T1000 (cell line): Measurements from ENCODE around the gene C5orf52.
"Not testable (repeated sequence)": the region's sequence is repeated elsewhere in the genome, so short reads cannot be mapped to it uniquely, and the experiment has no call there.

ENCODE experiments used
- DNase-seq: peaks from one replicate; lab custom pipeline; 2025; ENCODE audit warnings: mixed read lengths; lab: John Stamatoyannopoulos, UW

Gene C5orf52

DNA sequence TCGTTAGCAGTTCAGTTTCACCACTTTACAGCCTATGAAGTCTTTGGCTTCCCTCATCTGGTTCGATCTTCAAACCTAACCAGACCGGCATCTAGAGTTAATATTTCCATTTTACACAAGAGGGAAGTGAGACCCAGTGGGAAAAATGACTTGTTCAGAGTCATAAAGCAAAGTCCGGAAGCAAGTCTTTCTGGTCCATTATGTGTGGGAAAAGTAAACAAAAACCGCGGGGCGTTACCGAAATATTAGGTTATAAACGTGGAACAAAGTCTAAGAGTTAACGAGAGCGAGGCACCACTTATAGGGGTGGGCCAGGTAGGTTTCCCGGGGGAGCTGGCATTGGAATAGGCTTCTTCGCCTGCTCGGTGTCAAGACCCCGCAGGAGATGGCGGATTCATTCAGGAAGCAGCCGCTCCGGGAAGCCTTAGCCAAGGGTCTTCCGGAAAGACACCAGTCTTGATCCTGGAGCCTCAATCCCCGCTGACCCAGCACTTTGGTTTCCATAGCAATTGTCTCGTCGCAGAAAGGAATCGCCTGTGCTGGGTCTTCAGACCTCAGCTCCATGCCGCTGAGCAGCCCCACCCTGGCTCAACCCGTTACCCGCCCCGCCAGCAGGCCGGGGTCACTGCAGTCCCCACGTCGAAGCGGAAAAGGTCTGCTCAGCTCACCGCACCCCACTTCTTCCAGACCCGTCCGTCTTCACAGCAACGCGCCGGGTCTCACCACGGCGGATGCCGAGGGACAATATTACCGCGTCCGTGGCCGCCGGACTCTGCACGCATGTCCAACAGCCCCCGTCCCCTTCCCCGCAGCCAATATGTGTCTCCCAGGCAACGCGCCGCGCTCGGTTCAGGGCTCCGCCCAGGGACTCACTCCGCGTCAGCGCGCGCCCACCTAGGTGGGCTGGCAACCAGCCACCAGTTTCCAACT is at the start of gene C5orf52:
Gene C5orf52, plus strand, starts transcription at position 872 of the 930 bp plus-strand sequence. CDS start 82 bp downstream, outside the sequence.
- DNase-seq: no peak

- no peak for DNase-seq
Measured at GRCh38 chr5:157624144-157624543, 47.2 kb upstream of the C5orf52 start.

DNA sequence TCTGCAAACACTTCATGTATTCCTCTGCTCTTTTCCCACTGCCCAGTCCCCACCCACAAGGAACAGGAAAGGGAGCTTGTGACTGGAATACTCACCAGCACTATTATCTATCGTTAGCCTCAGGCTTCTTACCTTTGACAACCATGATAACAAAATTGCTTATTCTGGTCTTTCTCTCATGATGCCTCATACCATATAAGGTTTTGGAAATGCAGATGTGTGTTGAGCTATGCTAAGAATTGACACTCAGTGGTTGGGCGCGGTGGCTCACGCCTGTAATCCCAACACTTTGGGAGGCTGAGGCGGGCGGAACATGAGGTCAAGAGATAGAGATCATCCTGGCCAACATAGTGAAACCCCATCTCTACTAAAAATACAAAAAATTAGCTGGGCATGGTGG is 44.5 kb upstream of the C5orf52 start:
- DNase-seq: no peak

DNA sequence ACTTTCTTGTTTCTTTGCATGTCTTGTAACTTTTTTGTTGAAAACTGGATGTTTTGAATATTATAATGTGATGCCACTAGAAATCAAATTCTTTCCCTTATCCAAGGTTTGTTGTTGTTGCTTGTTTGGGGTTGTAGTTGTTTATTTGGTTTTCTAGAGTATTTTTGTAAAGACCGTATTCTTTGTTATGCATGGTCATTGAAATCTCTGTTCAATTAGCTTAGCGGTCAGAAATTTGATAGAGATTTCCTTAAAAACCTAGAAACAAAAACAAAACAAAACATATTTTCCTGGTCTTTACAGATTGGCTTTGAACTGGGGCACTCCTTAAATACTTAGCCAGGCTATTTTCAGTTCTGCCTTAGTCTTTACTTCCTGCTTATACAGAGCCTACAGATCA is 41.0 kb upstream of the C5orf52 start:
- DNase-seq: no peak

GRCh38 chr5:157640406-157641066 is 30.8 kb upstream of the C5orf52 start:
- no peak for DNase-seq

- no peak for DNase-seq
Measured at GRCh38 chr5:157648275-157648990, 22.9 kb upstream of the C5orf52 start.

- DNase-seq: no peak
Measured at GRCh38 chr5:157649101-157649500, 22.2 kb upstream of the C5orf52 start.

DNA sequence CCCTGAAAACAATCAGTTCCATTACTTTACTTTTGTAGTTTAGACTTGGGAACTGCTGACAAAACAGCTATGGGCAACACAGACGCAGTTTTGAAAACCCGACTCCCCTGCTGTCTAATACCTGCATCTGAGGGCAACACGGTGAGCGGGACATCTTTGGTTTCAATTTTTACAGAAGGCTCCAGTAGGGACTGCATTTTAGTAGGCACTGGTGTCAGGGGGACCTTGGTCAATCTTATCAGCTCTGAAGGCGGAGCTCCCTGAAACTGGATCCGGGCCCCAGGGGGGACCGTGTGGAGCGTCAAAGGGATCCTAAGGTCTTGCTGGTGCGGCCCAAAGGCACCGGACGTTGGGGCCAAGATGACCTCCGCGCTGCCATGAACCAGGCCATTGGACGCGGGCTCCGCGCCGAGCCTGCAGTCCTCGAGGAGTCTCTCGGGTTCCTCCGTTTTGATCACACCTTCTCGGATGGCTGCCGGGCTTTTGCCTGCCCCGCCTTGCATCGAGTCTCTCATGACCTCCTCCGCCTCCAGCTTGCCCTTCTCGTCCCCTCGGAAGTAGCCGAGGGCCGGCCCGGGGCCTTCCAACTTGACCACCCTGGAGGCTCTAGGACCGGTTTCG is 20.2 kb upstream of the C5orf52 start:
- DNase-seq: no peak

DNA sequence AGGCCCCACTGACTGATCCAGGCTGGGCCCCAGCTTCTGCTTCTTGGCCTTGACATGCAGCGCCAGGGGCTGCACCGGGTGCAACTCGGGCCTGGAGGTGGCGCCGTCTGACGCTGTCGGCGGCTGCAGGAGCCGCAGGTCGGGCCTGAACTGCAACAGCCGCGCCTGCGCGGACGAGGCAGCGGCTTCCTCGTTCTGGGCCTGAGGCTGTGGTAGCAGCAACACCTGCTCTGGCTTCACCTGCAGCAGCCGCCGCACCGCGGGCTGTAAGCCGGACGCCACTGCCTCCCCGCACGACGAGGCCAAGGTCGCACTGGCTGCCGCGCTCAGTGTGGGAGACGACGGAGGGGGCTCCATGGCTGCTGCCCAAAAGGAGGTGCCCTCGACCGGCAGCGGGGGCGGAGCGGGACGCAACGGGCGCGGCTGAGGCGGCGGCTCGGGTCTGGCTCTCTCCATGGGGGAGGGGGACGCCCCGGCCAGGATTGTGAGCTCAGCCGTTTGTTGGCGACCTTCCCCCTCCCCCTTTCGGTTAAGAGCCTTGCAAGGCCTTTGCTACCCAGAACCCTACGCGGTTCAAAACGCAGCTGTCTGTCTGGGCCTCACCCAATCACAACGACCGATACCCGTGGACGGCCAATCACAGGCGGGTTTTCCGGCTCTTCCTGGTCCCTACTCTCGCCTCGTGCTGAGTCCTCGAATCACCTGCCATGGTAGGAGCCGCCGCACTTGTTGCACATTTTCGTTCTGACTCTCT is 19.5 kb upstream of the C5orf52 start:
- no peak for DNase-seq

DNA sequence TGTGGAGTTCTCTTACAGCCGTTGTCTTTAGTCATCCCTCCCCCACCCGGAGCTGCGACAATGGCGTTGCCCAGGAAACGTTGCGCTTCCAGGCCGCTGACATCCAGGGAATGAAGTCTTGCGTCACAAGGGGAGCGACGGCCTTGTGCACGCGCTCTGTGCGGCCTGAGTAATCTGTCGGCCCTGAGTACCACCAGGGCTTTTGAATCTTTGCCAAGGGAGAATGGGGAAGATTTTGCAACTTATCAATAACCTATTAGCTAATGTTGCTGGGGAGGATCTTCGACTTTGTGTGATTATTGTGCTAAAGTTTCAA is 19.0 kb upstream of the C5orf52 start, which contains the start of gene SOX30:
Gene SOX30, minus strand, starts transcription at position 62 of the 316 bp plus-strand sequence. CDS start 360 bp downstream, outside the sequence.
- DNase-seq: no peak

- DNase-seq: no peak
Measured at GRCh38 chr5:157657516-157657915, 13.8 kb upstream of the C5orf52 start.

GRCh38 chr5:157658893-157659292 is 12.4 kb upstream of the C5orf52 start:
- DNase-seq: no peak

DNA sequence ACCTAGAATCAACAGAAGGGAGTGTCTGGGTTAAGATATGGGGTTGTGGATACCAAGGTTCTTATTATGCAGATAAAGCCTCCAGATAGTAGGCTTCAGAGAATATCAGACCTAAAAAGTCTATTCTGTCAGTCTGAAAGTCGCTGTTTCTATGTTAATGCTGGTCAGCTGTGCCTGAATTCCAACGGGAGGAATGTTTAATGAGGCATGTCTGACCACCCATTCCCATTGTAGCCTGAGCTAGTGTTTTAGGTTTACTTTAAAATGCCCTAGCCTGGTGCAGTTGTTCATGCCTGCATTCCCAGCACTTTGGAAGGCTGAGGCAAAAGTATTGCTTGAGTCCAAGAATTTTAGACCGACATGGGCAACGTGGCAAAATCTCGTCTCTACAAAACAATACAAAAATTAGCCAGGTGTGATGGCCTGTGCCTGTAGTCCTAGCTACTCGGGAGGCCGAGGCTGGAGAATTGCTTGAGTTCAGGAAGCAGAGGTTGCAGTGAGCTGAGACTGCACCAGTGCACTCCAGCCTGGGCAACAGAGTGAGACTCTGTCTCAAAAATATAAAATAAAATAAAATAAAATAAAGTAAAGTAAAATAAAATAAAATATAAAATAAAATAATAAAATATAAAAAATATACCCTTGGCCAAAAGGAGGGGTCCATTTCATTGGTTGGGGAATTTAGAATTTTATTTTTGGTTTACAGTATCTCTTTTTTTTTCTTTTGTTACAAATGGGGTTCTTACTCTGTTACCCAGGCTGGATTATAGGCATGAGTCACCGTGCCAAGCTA is 11.3 kb upstream of the C5orf52 start:
- DNase-seq: no peak

GRCh38 chr5:157665467-157666070 is 5.8 kb upstream of the C5orf52 start:
- no peak for DNase-seq

- no peak for DNase-seq
Measured at GRCh38 chr5:157668356-157668755, 3.0 kb upstream of the C5orf52 start.

GRCh38 chr5:157669701-157670097 is 1.6 kb upstream of the C5orf52 start:
- DNase-seq: no peak

DNA sequence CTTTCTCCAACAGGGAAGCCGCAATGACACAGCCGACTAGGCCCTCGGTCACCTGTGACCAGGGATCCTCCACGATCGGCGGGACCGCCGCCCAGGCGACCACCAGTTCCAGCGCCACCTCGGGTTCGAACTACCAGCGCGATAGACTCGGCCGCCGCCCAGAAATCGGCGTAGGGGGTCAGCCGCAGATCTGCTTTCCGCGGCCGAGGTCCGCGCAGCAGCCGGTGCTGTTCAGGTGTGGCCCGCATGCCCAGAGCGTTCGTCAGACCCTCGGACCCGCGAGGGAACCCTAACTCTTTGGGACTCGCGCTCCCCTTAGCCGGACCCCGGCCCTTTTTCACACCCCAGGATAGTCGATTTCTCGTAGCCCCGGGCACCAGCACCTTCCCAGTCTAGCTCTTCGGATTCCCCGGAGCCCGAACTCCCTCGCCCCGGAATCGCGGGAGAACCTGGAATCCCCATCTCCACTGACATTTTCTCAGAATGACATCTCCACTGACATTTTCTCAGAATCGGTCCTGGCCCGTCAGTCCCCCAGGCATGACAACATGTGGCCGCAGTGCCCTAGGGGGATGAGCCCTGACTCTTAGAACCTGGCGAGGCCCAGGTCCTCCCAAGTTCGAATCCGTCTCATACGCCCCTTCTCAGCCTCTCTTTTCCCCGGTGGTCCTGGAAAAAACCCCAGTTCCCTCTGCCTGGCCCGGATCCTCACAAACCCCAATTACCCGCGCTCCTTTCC is 428 bp downstream of the C5orf52 start:
- no peak for DNase-seq

DNA sequence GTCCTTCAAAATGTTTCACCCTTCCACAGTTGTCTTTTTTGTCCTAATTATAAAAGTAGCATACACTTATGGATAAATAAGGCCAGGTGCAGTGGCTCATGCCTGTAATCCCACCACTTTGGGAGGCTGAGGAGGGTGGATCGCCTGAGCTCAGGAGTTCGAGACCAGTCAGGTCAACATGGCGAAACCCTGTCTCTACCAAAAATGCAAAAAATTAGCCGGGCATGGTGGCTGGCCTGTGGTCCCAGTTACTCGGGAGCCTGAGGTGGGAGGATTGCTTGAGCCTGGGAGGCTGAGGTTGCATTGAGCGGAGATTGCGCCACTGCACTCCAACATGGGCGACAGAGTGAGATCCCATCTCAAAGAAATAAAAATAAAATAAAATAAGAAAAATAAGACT is 1.6 kb downstream of the C5orf52 start:
- no peak for DNase-seq

GRCh38 chr5:157674351-157674750 is 3.0 kb downstream of the C5orf52 start:
- DNase-seq: not testable (repeated sequence)
